ENCODE data around the gene PAX8. TPM values are rescaled to one million over a fixed set of nuclear protein-coding genes. Genes with fewer than 3 reads are reported as not detected.
A peak's percentile ranks its signal among the peaks of the same experiment; 100 is the strongest.

Gene PAX8
- total and polyA plus RNA-seq, 2 of the 13 experiments (the other 11 are each of a cell fraction or from before 2014, with no cell fraction given), result 1.5 to 8.8 TPM

DNA sequence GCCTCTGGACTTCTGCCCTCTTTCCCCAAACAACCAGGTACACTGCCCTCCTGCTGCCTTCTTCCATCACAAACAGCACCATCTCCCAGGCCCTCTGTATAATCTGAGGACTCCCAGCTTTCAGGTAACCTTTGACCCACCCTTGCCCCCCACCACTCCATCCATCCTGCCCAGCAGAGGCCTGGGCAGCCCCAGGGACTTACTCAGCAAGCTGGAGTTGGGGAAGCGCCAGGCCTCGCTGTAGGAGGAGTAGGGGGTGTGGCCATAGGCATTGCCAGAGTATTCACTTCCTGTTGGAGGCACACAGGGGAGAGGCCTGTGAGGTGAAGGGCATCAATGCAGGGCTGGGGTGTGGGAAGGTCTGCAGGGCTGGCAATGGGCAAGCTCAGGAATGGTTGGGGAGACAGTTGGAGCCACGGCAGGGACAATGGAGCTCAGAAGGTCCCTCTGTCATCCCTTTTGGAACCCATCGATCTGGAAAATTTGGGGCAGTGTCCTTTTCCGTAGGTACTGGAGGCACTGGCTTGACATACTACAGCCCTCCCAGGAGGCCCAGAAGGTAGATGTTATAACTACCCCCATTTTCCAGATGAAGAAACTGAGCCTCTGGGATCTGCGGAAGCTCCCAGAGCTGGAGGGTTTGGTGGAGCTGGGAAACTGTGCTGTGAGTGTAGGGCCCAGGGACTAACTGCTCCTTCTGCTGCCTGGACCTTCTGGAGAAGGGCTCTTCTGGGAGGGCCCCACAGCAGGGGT lies 58.7 kb downstream of the PAX8 start (continued):
- TF ChIP-seq, protein P1, sequence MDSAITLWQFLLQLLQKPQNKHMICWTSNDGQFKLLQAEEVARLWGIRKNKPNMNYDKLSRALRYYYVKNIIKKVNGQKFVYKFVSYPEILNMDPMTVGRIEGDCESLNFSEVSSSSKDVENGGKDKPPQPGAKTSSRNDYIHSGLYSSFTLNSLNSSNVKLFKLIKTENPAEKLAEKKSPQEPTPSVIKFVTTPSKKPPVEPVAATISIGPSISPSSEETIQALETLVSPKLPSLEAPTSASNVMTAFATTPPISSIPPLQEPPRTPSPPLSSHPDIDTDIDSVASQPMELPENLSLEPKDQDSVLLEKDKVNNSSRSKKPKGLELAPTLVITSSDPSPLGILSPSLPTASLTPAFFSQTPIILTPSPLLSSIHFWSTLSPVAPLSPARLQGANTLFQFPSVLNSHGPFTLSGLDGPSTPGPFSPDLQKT (CRISPR knock-in tag; IDR thresholded peaks at IDR 0.05; ENCODE audit: borderline replicate concordance), result no peak
- TF ChIP-seq SRSF4 (IDR thresholded peaks at IDR 0.05; ENCODE audit: low read depth, low read length, poor library complexity, severe bottlenecking), result no peak
- peak; percentile 70; the same call in 1 of the 2 replicates for TF ChIP-seq HOXA3 (CRISPR knock-in tag; IDR thresholded peaks at IDR 0.05)
- no peak for TF ChIP-seq ZNF343 (CRISPR knock-in tag; IDR thresholded peaks at IDR 0.05)
- TF ChIP-seq DMAP1 (CRISPR knock-in tag; IDR thresholded peaks at IDR 0.05), result peak; percentile 51; the same call in 1 of the 2 replicates
- no peak for TF ChIP-seq ZNF616 (CRISPR knock-in tag; IDR thresholded peaks at IDR 0.05; ENCODE audit: low read depth)
- TF ChIP-seq ZXDC (CRISPR knock-in tag; IDR thresholded peaks at IDR 0.05), result no peak
- no peak for TF ChIP-seq GTF2F1 (IDR thresholded peaks at IDR 0.05; ENCODE audit: low read length)
- TF ChIP-seq, protein P2, sequence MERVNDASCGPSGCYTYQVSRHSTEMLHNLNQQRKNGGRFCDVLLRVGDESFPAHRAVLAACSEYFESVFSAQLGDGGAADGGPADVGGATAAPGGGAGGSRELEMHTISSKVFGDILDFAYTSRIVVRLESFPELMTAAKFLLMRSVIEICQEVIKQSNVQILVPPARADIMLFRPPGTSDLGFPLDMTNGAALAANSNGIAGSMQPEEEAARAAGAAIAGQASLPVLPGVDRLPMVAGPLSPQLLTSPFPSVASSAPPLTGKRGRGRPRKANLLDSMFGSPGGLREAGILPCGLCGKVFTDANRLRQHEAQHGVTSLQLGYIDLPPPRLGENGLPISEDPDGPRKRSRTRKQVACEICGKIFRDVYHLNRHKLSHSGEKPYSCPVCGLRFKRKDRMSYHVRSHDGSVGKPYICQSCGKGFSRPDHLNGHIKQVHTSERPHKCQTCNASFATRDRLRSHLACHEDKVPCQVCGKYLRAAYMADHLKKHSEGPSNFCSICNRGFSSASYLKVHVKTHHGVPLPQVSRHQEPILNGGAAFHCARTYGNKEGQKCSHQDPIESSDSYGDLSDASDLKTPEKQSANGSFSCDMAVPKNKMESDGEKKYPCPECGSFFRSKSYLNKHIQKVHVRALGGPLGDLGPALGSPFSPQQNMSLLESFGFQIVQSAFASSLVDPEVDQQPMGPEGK (CRISPR knock-in tag; IDR thresholded peaks at IDR 0.05), result peak; percentile 80
- TF ChIP-seq ZNF296 (CRISPR knock-in tag; conservative IDR thresholded peaks at IDR 0.05), result no peak
- 0 out of 2 replicates have a peak, but pooled peaks have one; percentile 65 for TF ChIP-seq ZNF414 (CRISPR knock-in tag; IDR thresholded peaks at IDR 0.05)
- TF ChIP-seq YEATS2 (CRISPR knock-in tag; IDR thresholded peaks at IDR 0.05; ENCODE audit: borderline replicate concordance), result peak; percentile 70; the same call in 1 of the 2 replicates
- TF ChIP-seq CBFB (CRISPR knock-in tag; IDR thresholded peaks at IDR 0.05), result no peak
- no peak for TF ChIP-seq TBX3 (IDR thresholded peaks at IDR 0.05; ENCODE audit: borderline replicate concordance)
- TF ChIP-seq HBP1 (CRISPR knock-in tag; IDR thresholded peaks at IDR 0.05; ENCODE audit: low read depth), result peak; percentile 22; the same call in 1 of the 2 replicates
- TF ChIP-seq MTF1 (CRISPR knock-in tag; IDR thresholded peaks at IDR 0.05), result no peak
- TF ChIP-seq ZNF546 (CRISPR knock-in tag; conservative IDR thresholded peaks at IDR 0.05), result no peak
- TF ChIP-seq ZNF460 (CRISPR knock-in tag; IDR thresholded peaks at IDR 0.05; ENCODE audit: borderline replicate concordance), result no peak
- no peak for TF ChIP-seq PHF5A (CRISPR knock-in tag; IDR thresholded peaks at IDR 0.05; ENCODE audit: low read depth, unreplicated experiment)
- TF ChIP-seq NCOA5 (CRISPR knock-in tag; IDR thresholded peaks at IDR 0.05), result no peak
- no peak for TF ChIP-seq ZC3H4 (CRISPR knock-in tag; IDR thresholded peaks at IDR 0.05; ENCODE audit: borderline replicate concordance)
- no peak for TF ChIP-seq ATF7 (IDR thresholded peaks at IDR 0.05)
- TF ChIP-seq ATF7 (CRISPR knock-in tag; IDR thresholded peaks at IDR 0.05), result no peak
